KOPT-K1 (cell line): Measurements from ENCODE around the gene KLF7.

Experiments used
- H3K27ac ChIP-seq: fragments of 200-600 bp; sonication (generic); 2 replicates; pipeline ENCODE4 v1.5.1; 2016; ENCODE audit warnings: antibody characterized with exemption, mild to moderate bottlenecking, low read depth, low read length; ENCODE audit not compliant: poor library complexity, severe bottlenecking
- H3K36me3 ChIP-seq: fragments of 200-600 bp; sonication (generic); 2 replicates; pipeline ENCODE4 v1.5.1; 2017; ENCODE audit warnings: antibody characterized with exemption, mild to moderate bottlenecking, low read length, moderate library complexity; ENCODE audit not compliant: insufficient read depth
- H3K9me3 ChIP-seq: fragments of 200-600 bp; sonication (generic); 2 replicates; pipeline ENCODE4 v1.5.1; 2017; ENCODE audit warnings: antibody characterized with exemption, low read length, mild to moderate bottlenecking; ENCODE audit not compliant: insufficient read depth, poor library complexity, severe bottlenecking

Gene KLF7

GRCh38 chr2:207066166-207066565 lies 99.6 kb downstream of the KLF7 start:
- Histone ChIP-seq H3K9me3 (no peaks in the 10 kb centered on the region), H3K36me3 (no peaks in the 10 kb centered on the region), H3K27ac (no peak overlapping the region)

- Histone ChIP-seq H3K36me3 (no peaks in the 10 kb centered on the region), H3K27ac (no peak overlapping the region), H3K9me3 (no peaks in the 10 kb centered on the region)
Measured at GRCh38 chr2:207064128-207064690, 101.5 kb downstream of the KLF7 start.

GRCh38 chr2:207061181-207061580 lies 104.6 kb downstream of the KLF7 start:
- Histone ChIP-seq H3K36me3 (no peaks in the 10 kb centered on the region), H3K9me3 (no peaks in the 10 kb centered on the region), H3K27ac (no peak overlapping the region)

GRCh38 chr2:207055257-207055656 lies 110.5 kb downstream of the KLF7 start:
- no peaks in the 10 kb centered on the region for H3K36me3 ChIP-seq
- H3K9me3 ChIP-seq, result no peaks in the 10 kb centered on the region
- no peak overlapping the region for H3K27ac ChIP-seq

- Histone ChIP-seq H3K36me3 (no peaks in the 10 kb centered on the region), H3K9me3 (no peaks in the 10 kb centered on the region)
Measured at GRCh38 chr2:207054521-207054920, 111.2 kb downstream of the KLF7 start.

GRCh38 chr2:207051385-207051965 lies 114.3 kb downstream of the KLF7 start:
- Histone ChIP-seq H3K9me3 (no peaks in the 10 kb centered on the region), H3K36me3 (no peaks in the 10 kb centered on the region), H3K27ac (no peak overlapping the region)

More at GRCh38 chr2:207054521-207054920, 111.2 kb downstream of the KLF7 start:
- H3K27ac ChIP-seq, result no peak overlapping the region

- H3K36me3 ChIP-seq, result no peaks in the 10 kb centered on the region
- H3K9me3 ChIP-seq, result no peaks in the 10 kb centered on the region
- no peak overlapping the region for H3K27ac ChIP-seq
Measured at GRCh38 chr2:207049122-207049521, 116.6 kb downstream of the KLF7 start.

- Histone ChIP-seq H3K9me3 (no peaks in the 10 kb centered on the region), H3K27ac (no peak overlapping the region), H3K36me3 (no peaks in the 10 kb centered on the region)
Measured at GRCh38 chr2:207048416-207048815, 117.3 kb downstream of the KLF7 start.

GRCh38 chr2:207046724-207047123 lies 119.0 kb downstream of the KLF7 start:
- Histone ChIP-seq H3K9me3 (no peaks in the 10 kb centered on the region), H3K27ac (no peak overlapping the region), H3K36me3 (no peaks in the 10 kb centered on the region)

- Histone ChIP-seq H3K36me3 (no peaks in the 10 kb centered on the region), H3K9me3 (no peaks in the 10 kb centered on the region), H3K27ac (no peak overlapping the region)
Measured at GRCh38 chr2:207045531-207045930, 120.2 kb downstream of the KLF7 start.

- H3K9me3 ChIP-seq, result no peaks in the 10 kb centered on the region
- H3K27ac ChIP-seq, result no peak overlapping the region
Measured at GRCh38 chr2:207044379-207045362, 121.1 kb downstream of the KLF7 start.

GRCh38 chr2:207042841-207043240 lies 122.9 kb downstream of the KLF7 start:
- H3K9me3 ChIP-seq, result no peaks in the 10 kb centered on the region
- H3K27ac ChIP-seq, result no peak overlapping the region
- no peaks in the 10 kb centered on the region for H3K36me3 ChIP-seq

More at GRCh38 chr2:207044379-207045362, 121.1 kb downstream of the KLF7 start:
- H3K36me3 ChIP-seq, result no peaks in the 10 kb centered on the region

GRCh38 chr2:207041786-207042554 lies 123.8 kb downstream of the KLF7 start:
- H3K36me3 ChIP-seq, result no peaks in the 10 kb centered on the region
- no peak overlapping the region for H3K27ac ChIP-seq
- H3K9me3 ChIP-seq, result no peaks in the 10 kb centered on the region

- Histone ChIP-seq H3K9me3 (no peaks in the 10 kb centered on the region), H3K36me3 (no peaks in the 10 kb centered on the region), H3K27ac (no peak overlapping the region)
Measured at GRCh38 chr2:207041279-207041678, 124.5 kb downstream of the KLF7 start.

GRCh38 chr2:207040696-207041095 lies 125.1 kb downstream of the KLF7 start:
- Histone ChIP-seq H3K27ac (no peak overlapping the region), H3K36me3 (no peaks in the 10 kb centered on the region), H3K9me3 (no peaks in the 10 kb centered on the region)
